H1 (cell line): ENCODE measurements around the gene GABRD. TPM values are rescaled to one million over a fixed set of nuclear protein-coding genes. Genes with fewer than 3 reads are reported as not detected.

Experiments
- CTCF ChIA-PET: fragments of 300-600 bp; sonication (Branson Sonifier 250); formaldehyde crosslinking; loops from one replicate; lab custom pipeline; 2021; ENCODE audit not compliant: partially characterized antibody; lab: Charles Lee
- POLR2A ChIA-PET: fragments of 300-600 bp; sonication (Branson Sonifier 250); formaldehyde crosslinking; loops from one replicate; lab custom pipeline; 2021; ENCODE audit warnings: inconsistent platforms; ENCODE audit not compliant: partially characterized antibody; lab: Charles Lee
- DNase-seq, 2 experiments: peaks; one replicate each; pipeline versions ENCODE4 v3.0.0 to v3.0.0-alpha.2; 2010 to 2022; ENCODE audit warnings: low spot score in 2 of 2, low read depth in 1 of 2, mixed read lengths in 1 of 2
- FAIRE-seq: peaks from 2 replicates; lab custom pipeline; 2011; peaks lifted over from hg19 to GRCh38; lab: Jason Lieb, UNC
- H2AFZ ChIP-seq: 2 replicates; pipeline ENCODE4 v1.8.1; 2012; ENCODE audit warnings: low read length, inconsistent platforms
- H2AK5ac ChIP-seq: 2 replicates; pipeline ENCODE4 v1.6.1; 2013; ENCODE audit warnings: low read depth, low read length
- H2BK120ac ChIP-seq: replicated peaks from 2 replicates; pipeline ENCODE3; 2013; ENCODE audit warnings: low read depth, low read length, inconsistent platforms
- H2BK12ac ChIP-seq: 2 replicates; pipeline ENCODE4 v1.6.1; 2013; ENCODE audit warnings: low read depth, low read length
- H2BK15ac ChIP-seq: 2 replicates; pipeline ENCODE4 v1.6.1; 2013; ENCODE audit warnings: low read length
- H2BK20ac ChIP-seq: 2 replicates; pipeline ENCODE4 v1.6.1; 2013; ENCODE audit warnings: low read length
- H2BK5ac ChIP-seq: 2 replicates; pipeline ENCODE4 v1.6.1; 2013; ENCODE audit warnings: low read depth, low read length
- H3K14ac ChIP-seq: 2 replicates; pipeline ENCODE4 v1.6.1; 2013; ENCODE audit warnings: inconsistent platforms; ENCODE audit not compliant: insufficient read length
- H3K18ac ChIP-seq: 2 replicates; pipeline ENCODE4 v1.6.1; 2013; ENCODE audit warnings: low read length; ENCODE audit errors: extremely low read depth
- H3K23ac ChIP-seq: 2 replicates; pipeline ENCODE4 v1.6.1; 2013; ENCODE audit warnings: inconsistent platforms; ENCODE audit not compliant: insufficient read length
- H3K23me2 ChIP-seq: 2 replicates; pipeline ENCODE4 v1.6.1; 2013; ENCODE audit warnings: low read depth, low read length
- H3K27ac ChIP-seq: 2 replicates; pipeline ENCODE4 v1.6.1; 2011; ENCODE audit warnings: low read depth, low read length, inconsistent platforms
- H3K27me3 ChIP-seq, 4 experiments: replicated peaks in 1 of 4; 1 replicate in 1 of 4; 2 replicates in 3 of 4; pipeline versions ENCODE4 v1.6.1 to v1.8.1; 2011 to 2013; ENCODE audit warnings: low read length in 3 of 4, mild to moderate bottlenecking in 3 of 4, inconsistent platforms in 2 of 4, mixed read lengths in 2 of 4, moderate library complexity in 1 of 4; ENCODE audit not compliant: control insufficient read depth in 3 of 4, insufficient read depth in 3 of 4; ENCODE audit errors: extremely low read depth in 1 of 4
- H3K36me3 ChIP-seq, 4 experiments: 2 replicates each; pipeline versions ENCODE4 v1.6.1 to v1.8.1; 2011 to 2013; ENCODE audit warnings: mild to moderate bottlenecking in 4 of 4, low read length in 3 of 4, moderate library complexity in 2 of 4, control low read depth in 1 of 4, inconsistent platforms in 1 of 4; ENCODE audit not compliant: insufficient read depth in 4 of 4, control insufficient read depth in 2 of 4
- H3K4ac ChIP-seq: replicated peaks from 2 replicates; pipeline ENCODE3; 2013; ENCODE audit warnings: low read length, low read depth, mixed read lengths, inconsistent platforms; ENCODE audit not compliant: insufficient read length
- H3K4me1 ChIP-seq, 4 experiments: replicated peaks in 1 of 4; 1 replicate in 1 of 4; 2 replicates in 3 of 4; pipeline versions ENCODE4 v1.6.1 to v1.8.1; 2011 to 2013; ENCODE audit warnings: low read length in 3 of 4, inconsistent platforms in 2 of 4, mixed read lengths in 1 of 4; ENCODE audit not compliant: insufficient read depth in 4 of 4, control insufficient read depth in 3 of 4
- H3K4me2 ChIP-seq, 2 experiments: 2 replicates each; pipeline versions ENCODE4 v1.6.1 to v1.8.1; 2011 to 2013; ENCODE audit warnings: low read depth in 2 of 2, low read length in 2 of 2, control low read depth in 1 of 2, inconsistent platforms in 1 of 2, mild to moderate bottlenecking in 1 of 2; ENCODE audit not compliant: insufficient read depth in 1 of 2
- H3K4me3 ChIP-seq, 4 experiments: fragments of 200-600, 300-600 bp in 1 of 4; sonication (generic), shearing (Covaris generic), sonication (Bioruptor Twin) in 1 of 4; 2 replicates each; pipeline versions ENCODE4 v1.5.1 to v1.8.1; 2011 to 2016; ENCODE audit warnings: low read length in 4 of 4, low read depth in 3 of 4, control low read depth in 2 of 4, inconsistent platforms in 2 of 4, mild to moderate bottlenecking in 2 of 4, mixed read lengths in 1 of 4, moderate library complexity in 1 of 4; ENCODE audit not compliant: insufficient read depth in 2 of 4; ENCODE audit errors: extremely low read depth in 1 of 4
- H3K56ac ChIP-seq: replicated peaks from 2 replicates; pipeline ENCODE3; 2013; ENCODE audit warnings: low read depth, mild to moderate bottlenecking, mixed read lengths, low read length, inconsistent platforms; ENCODE audit not compliant: insufficient read length
- H3K79me1 ChIP-seq: 2 replicates; pipeline ENCODE4 v1.6.1; 2013; ENCODE audit warnings: low read depth, low read length, control low read depth
- H3K79me2 ChIP-seq, 2 experiments: 2 replicates each; pipeline versions ENCODE4 v1.6.1 to v1.8.1; 2012 to 2013; ENCODE audit warnings: low read length in 2 of 2, mild to moderate bottlenecking in 2 of 2, inconsistent platforms in 1 of 2; ENCODE audit not compliant: insufficient read depth in 2 of 2, control insufficient read depth in 1 of 2
- H3K9ac ChIP-seq, 4 experiments: replicated peaks in 1 of 4; 1 replicate in 1 of 4; 2 replicates in 3 of 4; pipeline versions ENCODE4 v1.6.1 to v1.8.1; 2011 to 2013; ENCODE audit warnings: low read depth in 3 of 4, low read length in 3 of 4, control low read depth in 2 of 4, mild to moderate bottlenecking in 2 of 4, moderate library complexity in 2 of 4, inconsistent platforms in 1 of 4; ENCODE audit errors: extremely low read depth in 1 of 4
- H3K9me3 ChIP-seq, 2 experiments: 2 replicates each; pipeline versions ENCODE4 v1.6.1 to v1.8.1; 2012 to 2013; ENCODE audit warnings: mild to moderate bottlenecking in 2 of 2, moderate library complexity in 2 of 2, control low read depth in 1 of 2, inconsistent platforms in 1 of 2, low read depth in 1 of 2, low read length in 1 of 2, mixed read lengths in 1 of 2; ENCODE audit not compliant: insufficient read depth in 2 of 2
- H4K20me1 ChIP-seq, 2 experiments: replicated peaks in 1 of 2; 2 replicates each; pipeline versions ENCODE3 to v1.8.1; 2011 to 2013; ENCODE audit warnings: inconsistent platforms in 2 of 2, low read length in 2 of 2, mild to moderate bottlenecking in 1 of 2; ENCODE audit not compliant: insufficient read depth in 2 of 2, control insufficient read depth in 1 of 2
- H4K5ac ChIP-seq: 2 replicates; pipeline ENCODE4 v1.6.1; 2013; ENCODE audit warnings: low read length, low read depth, mixed read lengths, inconsistent platforms; ENCODE audit not compliant: insufficient read length
- H4K8ac ChIP-seq: 2 replicates; pipeline ENCODE4 v1.8.0; 2013; ENCODE audit warnings: mild to moderate bottlenecking, moderate library complexity, low read length, inconsistent platforms; ENCODE audit not compliant: insufficient read depth; ENCODE audit errors: extremely low read depth
- H4K91ac ChIP-seq: replicated peaks from 2 replicates; pipeline ENCODE3; 2013; ENCODE audit warnings: low read length, mixed read lengths, inconsistent platforms; ENCODE audit not compliant: insufficient read length
- CTBP2 ChIP-seq: IDR thresholded peaks from 2 replicates; pipeline ENCODE4 v1.7.0; 2011; ENCODE audit warnings: borderline replicate concordance, mild to moderate bottlenecking, moderate library complexity, mixed read lengths, low read length; ENCODE audit not compliant: insufficient read depth, insufficient read length
- PHF8 ChIP-seq: fragments of 200-600 bp; sonication (generic); conservative IDR thresholded peaks from 2 replicates; pipeline ENCODE4 v1.7.1; 2012; ENCODE audit warnings: low read depth, mild to moderate bottlenecking, inconsistent platforms, low read length, moderate library complexity
- SAP30 ChIP-seq: fragments of 300-600 bp; sonication (generic); IDR thresholded peaks from 2 replicates; pipeline ENCODE4 v1.7.1; 2012; ENCODE audit warnings: low read length, moderate library complexity, mild to moderate bottlenecking, inconsistent platforms; ENCODE audit not compliant: insufficient read depth, insufficient replicate concordance
- WGBS, 2 experiments: shearing (Covaris generic) in 1 of 2; methylation state at CpG; one replicate each; pipeline versions ENCODE4 v1.1.6 to v1.1.7; 2013 to 2015; ENCODE audit warnings: low lambda C conversion rate in 2 of 2, mixed read lengths in 2 of 2, inconsistent platforms in 1 of 2, low coverage in 1 of 2, missing lambda C conversion rate in 1 of 2; ENCODE audit not compliant: insufficient replicate concordance in 2 of 2, insufficient coverage in 1 of 2, insufficient read length in 1 of 2; ENCODE audit errors: extremely low coverage in 1 of 2, missing lambda C conversion rate in 1 of 2; 5-methylcytosine and 5-hydroxymethylcytosine counted together
- polyA plus RNA-seq, 7 experiments: library from polyadenylated mRNA; depleted of rRNA in 3 of 7; stranded (reverse) in 5 of 7; unstranded in 2 of 7; fragments of >200 nt in 5 of 7; fragments of 200-250 nt in 2 of 7; gene quantifications; 1 replicate in 5 of 7; 2 replicates in 1 of 7; 4 replicates in 1 of 7; pipeline versions ENCODE4 v1.2.1 to v1.2.3, GENCODE V29; 2011 to 2013; ENCODE audit warnings: missing spikeins in 2 of 7, mixed read lengths in 2 of 7
- total RNA-seq: library from RNA; stranded (reverse); fragmentation: NEBNext Ultra II Directional; extraction: Animal tissue kit (Norgen Biotek cat#: 25700); gene quantifications from 2 replicates; pipeline ENCODE4 v1.2.1, GENCODE V29; 2021

GABRD gene
- total and polyA plus RNA-seq, 2 of the 8 experiments (the other 6 are each of a cell fraction or from before 2014, with no cell fraction given), result 1.8 to 3.0 TPM

GRCh38 chr1:2050793-2051682 is 31.9 kb downstream of the GABRD start:
- H3K79me2 ChIP-seq, result peaks cover 0 to 26% of the 10 kb centered on the region in 2 experiments; a peak in 2 of 4 replicates
- no peak overlapping the region for H3K14ac ChIP-seq
- H2BK120ac ChIP-seq, result no peak overlapping the region
- no peak overlapping the region for H2BK20ac ChIP-seq
- H4K91ac ChIP-seq, result no peak overlapping the region
- no peak overlapping the region for H2BK15ac ChIP-seq
- peaks cover 0 to 24% (median 18%) of the 10 kb centered on the region in 4 experiments; a peak in 6 of 7 replicates for H3K4me1 ChIP-seq
- TF ChIP-seq PHF8, result 0 out of 2 replicates have a peak, but pooled peaks have one; percentile 13
- no peak for TF ChIP-seq SAP30
- no peak for TF ChIP-seq CTBP2
- no peak overlapping the region for H2AK5ac ChIP-seq
- no peak overlapping the region for H2AFZ ChIP-seq
- H2BK12ac ChIP-seq, result no peak overlapping the region
- H3K9me3 ChIP-seq, result no peaks in the 10 kb centered on the region
- H4K20me1 ChIP-seq, result peaks cover 11 to 13% of the 10 kb centered on the region in 2 experiments
- CTCF ChIA-PET, result interaction anchor here (0.6 to 0.7 kb wide), 2 partner anchors 28 to 107 kb away, joined by 3 read pairs; no protein-coding TSS in a partner anchor
- H3K4ac ChIP-seq, result no peak overlapping the region
- no peak for DNase-seq
- 9% methylated on average over 46 of the region's 84 CpGs; no CpG with 5 or more reads in 1 of the 2 experiments for WGBS, 2 experiments
- no peak overlapping the region; the same call in 1 of the 2 replicates for H4K8ac ChIP-seq
- FAIRE-seq, result no peak
- H3K56ac ChIP-seq, result no peak overlapping the region
- H3K36me3 ChIP-seq, result peaks cover 0 to 7% (median 4%) of the 10 kb centered on the region in 4 experiments; a peak in 4 of 8 replicates
- peak overlapping the region; percentile 62 to 82 for H3K4me2 ChIP-seq
- peak overlapping the region; percentile 69 to 79 (median 79) for H3K4me3 ChIP-seq
- no peak overlapping the region for H3K27ac ChIP-seq
- H3K79me1 ChIP-seq, result peaks cover 13% of the 10 kb centered on the region
- H3K27me3 ChIP-seq, result no peaks in the 10 kb centered on the region; a peak in 1 of 7 replicates
- peak overlapping the region; percentile 81; the same call in 1 of the 2 replicates for H2BK5ac ChIP-seq
- H4K5ac ChIP-seq, result no peak overlapping the region
- H3K23ac ChIP-seq, result no peak overlapping the region
- no peak overlapping the region; the same call in 1 of the 2 replicates for H3K18ac ChIP-seq
- peaks cover 8% of the 10 kb centered on the region for H3K23me2 ChIP-seq
- peak overlapping the region; percentile 20 to 77 (median 32); a peak in 5 of 7 replicates for H3K9ac ChIP-seq
- POLR2A ChIA-PET, result interaction anchor here (1.2 kb wide), 1 partner anchor 19 kb away, joined by 3 read pairs; no protein-coding TSS in a partner anchor
